Pulmonary artery endothelial cell (primary cell): ENCODE data around the gene IPO9. TPM values are rescaled to one million over a fixed set of nuclear protein-coding genes. Genes with fewer than 3 reads are reported as not detected.
"Not testable (repeated sequence)": the region's sequence is repeated elsewhere in the genome, so short reads cannot be mapped to it uniquely, and the experiment has no call there.

Experiments
- DNase-seq: peaks from one replicate; pipeline ENCODE4 v3.0.0-alpha.2; 2011; ENCODE audit warnings: low read depth, low spot score
- total RNA-seq: library from RNA; depleted of rRNA; stranded (reverse); fragments of >200 nt; gene quantifications from 2 replicates; pipeline ENCODE4 v1.2.3, GENCODE V29; 2014

Gene IPO9
- total RNA-seq, 1 donor from 2014 or later, result 24.9 TPM

GRCh38 chr1:201888282-201889089, 59.5 kb downstream of the IPO9 start, which contains the start of gene SHISA4:
Gene SHISA4, plus strand, starts transcription at chr1:201888898. Its CDS starts 97 bp downstream, at chr1:201888995.
- no peak for DNase-seq

- no peak for DNase-seq
Measured at GRCh38 chr1:201889090-201889968, 60.4 kb downstream of the IPO9 start.

GRCh38 chr1:201890223-201890622, 61.3 kb downstream of the IPO9 start:
- DNase-seq, result no peak

GRCh38 chr1:201890806-201891450, 62.0 kb downstream of the IPO9 start:
- DNase-seq, result no peak

- no peak for DNase-seq
Measured at GRCh38 chr1:201891451-201892045, 62.6 kb downstream of the IPO9 start.

- DNase-seq, result no peak
Measured at GRCh38 chr1:201892211-201892610, 63.3 kb downstream of the IPO9 start.

- DNase-seq, result no peak
Measured at GRCh38 chr1:201893431-201893830, 64.5 kb downstream of the IPO9 start.

- no peak for DNase-seq
Measured at GRCh38 chr1:201894343-201895119, 65.6 kb downstream of the IPO9 start.

GRCh38 chr1:201895120-201895665, 66.2 kb downstream of the IPO9 start:
- no peak for DNase-seq

GRCh38 chr1:201895913-201896807, 67.2 kb downstream of the IPO9 start:
- DNase-seq, result peak; percentile 77

GRCh38 chr1:201896951-201897391, 68.0 kb downstream of the IPO9 start:
- DNase-seq, result no peak

GRCh38 chr1:201898240-201898894, 69.4 kb downstream of the IPO9 start:
- DNase-seq, result no peak

- no peak for DNase-seq
Measured at GRCh38 chr1:201898992-201899391, 70.0 kb downstream of the IPO9 start.

GRCh38 chr1:201899683-201900429, 70.9 kb downstream of the IPO9 start:
- no peak for DNase-seq

GRCh38 chr1:201900476-201900875, 71.5 kb downstream of the IPO9 start:
- no peak for DNase-seq

GRCh38 chr1:201901036-201901435, 72.1 kb downstream of the IPO9 start:
- not testable (repeated sequence) for DNase-seq

GRCh38 chr1:201902198-201902597, 73.2 kb downstream of the IPO9 start:
- DNase-seq, result no peak

GRCh38 chr1:201903135-201903534, 74.2 kb downstream of the IPO9 start:
- no peak for DNase-seq
